DMS79 (cell line): ENCODE results near the gene CCDC93.
"Not testable (repeated sequence)": the region's sequence is repeated elsewhere in the genome, so short reads cannot be mapped to it uniquely, and the experiment has no call there.

Source experiments
- DNase-seq: peaks from one replicate; lab custom pipeline; 2025; lab: John Stamatoyannopoulos, UW

The CCDC93 gene

DNA sequence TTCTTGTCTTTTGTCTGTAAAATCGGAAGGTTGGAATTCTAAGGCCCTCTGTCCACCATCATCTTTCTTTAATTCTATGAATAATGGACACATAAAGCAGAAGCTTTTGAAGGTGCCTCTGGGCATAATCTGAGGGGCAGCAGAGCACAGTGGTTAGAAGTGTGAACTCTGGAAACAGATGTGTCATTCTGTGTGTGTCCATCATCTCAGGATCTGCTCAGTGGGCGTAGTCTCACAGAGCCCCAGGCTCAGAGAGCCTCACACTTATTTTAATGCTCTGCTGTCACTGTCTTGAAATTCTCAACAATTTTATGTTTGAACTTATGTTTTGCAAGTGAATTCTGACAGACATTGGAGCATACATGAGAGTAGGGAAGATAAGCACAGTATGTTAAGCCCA is 31.0 kb upstream of the CCDC93 start:
- DNase-seq: no peak

DNA sequence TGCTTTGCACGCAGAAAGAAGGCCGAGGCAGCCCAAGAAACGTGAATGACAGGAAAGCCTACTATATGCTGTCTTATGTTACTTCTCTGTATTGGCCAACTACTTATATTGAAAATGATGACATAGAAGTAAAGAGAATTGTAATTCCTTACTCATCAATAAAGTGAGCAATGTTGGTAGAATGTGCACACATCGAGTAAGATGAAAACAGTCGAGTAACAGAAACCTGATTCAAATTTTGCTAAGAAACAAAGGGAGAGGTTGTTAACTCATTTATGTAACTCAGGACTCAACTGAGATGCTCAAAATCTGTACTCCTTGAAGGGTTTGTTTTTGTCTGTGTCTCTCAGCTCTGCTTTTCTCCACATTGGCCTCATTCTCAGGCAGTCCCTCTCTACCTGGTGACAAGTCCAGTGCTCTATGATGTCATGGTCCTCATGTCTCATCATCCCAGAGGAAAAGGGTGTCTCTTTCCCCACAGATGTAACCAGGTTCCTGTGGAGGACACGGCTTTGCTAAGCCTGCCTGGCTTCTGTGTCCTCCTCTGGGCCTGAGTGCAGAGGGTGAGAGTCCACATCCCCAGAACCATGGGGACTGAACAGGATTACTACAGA is 30.3 kb upstream of the CCDC93 start:
- no peak for DNase-seq

DNA sequence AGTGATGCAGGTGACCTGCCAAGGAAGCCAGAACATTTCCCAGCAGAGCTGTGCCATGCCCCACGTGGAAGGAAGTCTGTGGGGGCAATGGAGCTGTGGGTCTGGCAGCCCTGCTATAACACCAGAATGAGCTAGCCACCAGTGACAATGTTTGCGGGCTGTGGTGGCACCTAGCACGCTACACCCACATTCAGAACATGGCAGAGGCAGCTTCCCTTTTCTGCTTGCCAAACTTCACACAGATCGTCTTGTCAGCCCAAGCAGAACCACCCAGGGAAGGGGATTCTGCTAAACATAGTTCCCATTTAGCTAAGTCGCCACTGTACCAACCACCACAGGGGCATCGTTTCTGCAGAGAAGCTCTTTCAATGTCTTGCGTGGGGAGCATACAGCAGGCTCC is 27.0 kb upstream of the CCDC93 start:
- no peak for DNase-seq

DNA sequence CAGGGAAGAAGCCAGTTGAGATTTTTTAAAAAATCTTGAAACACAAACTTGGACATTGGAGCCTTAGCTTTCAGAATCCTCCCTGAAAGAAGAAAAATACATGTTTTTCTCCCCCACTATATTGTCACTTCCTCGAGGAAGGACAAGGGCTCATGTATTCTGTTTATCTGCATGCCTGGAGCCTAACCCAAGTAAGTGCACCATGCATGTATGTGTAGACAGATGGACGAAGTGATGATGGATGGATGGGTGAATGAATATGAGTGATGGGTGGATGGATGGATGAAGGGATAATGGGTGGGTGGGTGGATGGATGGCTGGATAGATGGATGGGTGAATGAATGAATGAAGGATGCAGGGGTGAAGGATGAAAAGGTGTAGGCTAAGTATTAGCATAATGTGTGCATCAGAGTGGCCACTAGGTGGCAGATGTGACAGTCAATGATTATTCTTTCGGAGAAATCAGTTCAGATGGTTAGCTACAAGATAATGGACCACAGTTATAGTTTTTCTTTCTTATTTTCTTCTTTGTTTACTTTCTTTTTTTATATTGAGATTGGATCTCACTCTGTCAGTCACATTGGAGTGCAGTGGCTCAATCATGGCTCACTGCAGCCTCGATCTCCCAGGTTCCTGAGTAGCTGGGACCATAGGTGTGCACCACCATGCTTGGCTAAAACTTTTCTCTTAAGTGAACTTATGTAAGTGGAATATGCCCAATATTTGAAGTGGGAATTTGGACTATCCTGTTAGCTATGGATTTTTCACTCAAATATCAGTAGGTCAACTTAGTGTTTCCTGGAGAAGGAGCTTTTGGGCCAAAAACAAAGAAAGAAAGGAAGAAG is 18.5 kb upstream of the CCDC93 start:
- no peak for DNase-seq

DNA sequence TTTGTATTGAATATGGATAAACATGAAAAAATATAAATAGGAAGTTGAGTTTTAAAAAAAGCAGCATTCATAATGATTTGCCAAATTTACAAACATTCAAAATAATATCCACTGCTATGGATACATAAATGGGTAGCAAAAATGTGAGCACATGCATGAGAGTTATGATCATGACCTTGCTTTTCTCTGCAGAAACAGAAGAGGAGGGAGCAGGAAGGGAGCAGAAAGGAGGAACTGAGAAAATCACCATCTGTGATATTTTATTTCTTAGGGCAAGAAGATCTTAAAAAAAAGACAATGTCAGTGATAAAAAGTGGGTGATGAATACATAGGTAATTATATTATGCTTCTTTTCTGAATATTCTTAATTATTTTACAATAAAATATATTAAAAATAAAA is 17.7 kb upstream of the CCDC93 start:
- no peak for DNase-seq

DNA sequence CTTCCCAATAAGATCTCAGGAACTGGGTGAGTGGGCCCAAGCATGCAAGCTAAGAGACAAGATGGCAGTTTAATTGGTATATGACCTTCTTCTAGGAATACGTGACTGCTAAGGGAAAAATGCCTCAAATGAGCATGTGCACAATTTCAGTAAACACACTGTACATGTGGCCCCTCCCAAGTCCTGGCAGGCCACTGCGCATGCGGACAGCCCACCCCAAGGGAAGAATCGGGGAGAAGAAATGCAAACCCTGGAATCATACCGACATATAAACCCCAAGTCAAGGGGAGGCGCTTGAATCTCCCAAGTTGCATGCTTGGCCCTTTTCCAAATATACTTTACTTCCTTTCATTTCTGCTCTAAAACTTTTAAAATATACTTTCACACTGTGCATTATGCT is 15.2 kb upstream of the CCDC93 start:
- DNase-seq: no peak

DNA sequence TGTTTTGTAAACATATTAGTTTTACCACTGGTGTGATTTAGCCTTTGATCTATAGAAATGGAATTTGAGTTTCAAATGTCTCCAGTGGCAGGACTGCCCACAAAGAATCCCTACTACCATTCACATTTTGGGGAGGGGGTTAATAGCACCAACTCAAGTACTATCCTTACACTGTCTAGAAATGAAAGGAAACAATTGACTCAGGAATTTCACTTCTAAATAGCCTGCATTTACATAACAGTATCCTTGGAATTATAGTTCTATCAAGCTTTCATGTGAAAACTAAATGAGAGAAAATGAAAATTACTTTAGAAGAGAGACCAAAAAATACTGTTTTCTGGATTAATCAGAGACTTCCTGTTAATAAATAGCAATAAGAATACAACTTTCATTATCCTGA is 7.5 kb upstream of the CCDC93 start:
- DNase-seq: no peak

DNA sequence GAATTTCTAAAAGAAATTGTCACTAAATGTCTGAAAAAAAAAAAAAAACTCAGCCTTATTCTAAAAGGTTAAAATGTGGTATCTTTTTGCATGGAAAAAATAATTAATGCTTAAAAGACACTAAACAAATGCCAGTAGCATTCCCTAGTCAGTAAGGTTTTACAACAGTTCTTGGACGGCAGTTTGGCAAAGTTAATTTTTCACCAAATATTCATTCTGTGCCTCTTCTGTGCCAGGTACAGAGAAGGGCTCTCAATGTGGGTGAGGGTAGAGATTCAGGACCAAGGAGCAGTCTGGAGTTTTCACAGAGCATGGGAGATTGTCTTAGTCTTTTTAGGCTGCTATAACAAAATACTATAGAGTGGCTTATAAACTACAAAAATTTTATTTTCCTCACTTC is 6.0 kb upstream of the CCDC93 start:
- DNase-seq: no peak

DNA sequence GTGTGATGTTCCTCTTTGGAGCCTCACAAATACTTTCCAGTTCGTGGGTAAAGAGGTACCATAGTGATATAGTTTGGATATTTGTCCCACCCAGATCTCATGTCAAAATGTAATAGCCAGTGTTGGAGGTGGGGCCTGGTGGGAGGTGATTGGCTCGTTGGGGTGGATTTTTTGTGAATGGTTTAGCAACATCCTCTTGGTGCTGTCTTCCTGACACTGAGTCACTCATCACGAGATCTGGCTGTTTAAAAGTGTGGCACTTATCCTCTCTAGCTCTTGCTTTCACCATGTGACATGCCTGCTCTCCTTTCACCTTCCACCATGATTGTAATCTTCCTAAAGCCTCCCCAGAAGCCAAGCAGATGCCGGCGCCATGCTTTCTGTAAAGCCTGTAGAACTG is 3.0 kb upstream of the CCDC93 start:
- no peak for DNase-seq

DNA sequence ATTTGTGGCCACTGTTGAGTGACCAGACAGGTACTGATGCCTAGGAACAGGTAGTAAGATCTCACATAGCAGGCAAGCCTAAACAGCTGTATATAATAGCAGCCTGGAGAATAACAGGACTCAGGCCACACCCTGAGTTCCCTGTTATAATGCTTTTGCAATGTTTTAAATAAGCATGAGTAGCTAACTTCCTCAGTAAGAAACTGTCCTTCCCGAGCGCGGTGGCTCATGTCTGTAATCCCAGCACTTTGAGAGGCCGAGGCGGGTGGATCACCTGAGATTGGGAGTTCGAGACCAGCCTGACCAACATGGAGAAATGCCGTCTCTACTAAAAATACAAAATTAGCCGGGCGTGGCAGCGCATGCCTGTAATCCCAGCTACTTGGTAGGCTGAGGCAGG is 1.9 kb upstream of the CCDC93 start:
- DNase-seq: not testable (repeated sequence)

DNA sequence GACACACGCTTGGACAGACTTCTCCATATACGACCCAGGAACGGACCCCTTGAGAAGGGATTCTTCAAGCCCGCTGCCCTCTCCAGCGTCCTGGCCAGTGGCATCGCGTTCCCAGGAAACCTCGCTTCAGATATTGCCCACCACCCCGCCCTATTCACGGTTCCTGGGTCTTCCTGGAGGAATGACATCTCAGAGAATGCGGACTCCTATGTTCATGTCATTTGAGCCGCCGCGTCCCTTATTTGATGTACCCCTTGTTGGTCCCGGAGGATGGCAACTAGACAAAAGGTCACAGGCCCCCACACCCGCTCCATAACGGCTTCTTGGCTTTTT is 588 bp upstream of the CCDC93 start:
- DNase-seq: no peak

DNA sequence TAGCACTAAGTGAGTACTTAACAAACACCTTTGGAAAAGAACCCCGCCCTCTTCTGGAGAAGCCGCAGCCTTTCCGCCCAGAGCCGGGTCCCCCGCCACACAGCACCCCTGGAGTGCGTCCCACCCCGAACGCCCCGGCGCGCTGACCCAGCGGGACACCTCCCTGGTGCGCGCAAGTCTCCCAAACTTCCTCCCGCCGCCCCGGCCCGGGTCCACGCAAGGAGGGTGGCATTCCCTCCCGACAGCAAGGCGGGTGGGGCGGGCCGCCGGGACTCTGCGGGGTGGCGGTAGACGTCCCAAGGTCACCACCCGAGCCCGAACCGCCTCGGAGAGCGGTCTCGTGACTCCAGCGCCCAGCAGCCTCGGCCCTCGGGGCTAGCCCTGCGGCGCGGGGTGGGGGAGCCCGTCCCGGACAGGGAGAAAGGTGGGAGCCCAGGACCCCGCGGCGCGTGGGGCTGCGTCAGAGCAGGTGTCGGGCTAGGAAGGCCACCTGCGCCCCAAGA is 598 bp downstream of the CCDC93 start:
- no peak for DNase-seq

DNA sequence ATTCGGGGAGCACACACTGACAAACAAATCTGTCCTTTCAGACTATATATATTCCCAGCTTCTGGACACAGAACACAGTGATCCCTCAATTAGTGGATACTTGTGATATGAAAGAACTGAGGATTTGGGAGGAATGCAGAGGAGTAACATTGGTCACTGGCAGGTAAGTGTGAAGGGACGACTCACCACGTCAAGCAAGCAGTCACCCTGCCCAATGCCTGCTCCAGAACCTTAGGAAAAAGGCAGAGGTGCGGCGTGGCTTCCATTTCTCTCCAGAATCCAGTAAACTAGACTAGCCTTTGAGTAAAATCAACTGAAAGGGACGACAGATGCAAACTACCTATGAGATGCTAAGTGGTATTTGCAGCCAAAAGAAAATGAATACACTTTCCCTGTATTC is 1.1 kb downstream of the CCDC93 start:
- no peak for DNase-seq

DNA sequence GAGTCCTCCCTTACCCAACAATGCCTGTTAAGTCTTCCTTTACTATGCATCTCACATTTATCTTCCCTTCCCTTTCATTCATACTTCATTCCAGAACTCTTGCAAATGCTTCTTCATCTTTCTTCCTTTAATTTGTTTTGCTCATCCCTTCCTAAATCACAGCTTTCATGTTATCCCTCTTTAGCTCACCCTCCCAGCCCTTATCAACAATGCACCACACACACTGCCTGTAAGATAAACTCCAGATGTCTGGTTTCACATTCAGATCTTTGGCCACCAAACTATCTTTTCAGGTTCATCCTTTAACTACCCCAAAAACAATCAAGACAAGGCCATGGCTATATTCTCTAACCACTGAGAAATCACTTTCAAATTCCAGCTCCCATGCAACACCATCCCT is 3.4 kb downstream of the CCDC93 start:
- no peak for DNase-seq

DNA sequence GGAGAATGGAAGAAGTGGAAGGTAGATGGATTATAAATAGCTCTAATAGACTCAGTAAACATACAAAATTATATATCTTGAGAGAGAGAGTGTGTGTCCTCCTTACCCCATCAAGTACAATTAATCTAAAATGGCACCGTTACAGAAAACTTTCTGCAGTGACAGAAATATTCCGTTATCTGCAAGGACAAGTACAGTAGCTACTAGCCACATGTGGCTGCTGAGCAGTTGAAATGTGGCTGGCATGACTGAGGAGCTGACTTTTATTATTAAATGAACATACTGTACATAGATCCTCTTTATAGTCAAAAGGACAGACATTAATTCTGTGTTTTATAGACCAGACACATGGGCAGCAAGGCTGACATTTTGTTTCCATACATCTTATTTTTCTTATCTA is 7.0 kb downstream of the CCDC93 start:
- no peak for DNase-seq

DNA sequence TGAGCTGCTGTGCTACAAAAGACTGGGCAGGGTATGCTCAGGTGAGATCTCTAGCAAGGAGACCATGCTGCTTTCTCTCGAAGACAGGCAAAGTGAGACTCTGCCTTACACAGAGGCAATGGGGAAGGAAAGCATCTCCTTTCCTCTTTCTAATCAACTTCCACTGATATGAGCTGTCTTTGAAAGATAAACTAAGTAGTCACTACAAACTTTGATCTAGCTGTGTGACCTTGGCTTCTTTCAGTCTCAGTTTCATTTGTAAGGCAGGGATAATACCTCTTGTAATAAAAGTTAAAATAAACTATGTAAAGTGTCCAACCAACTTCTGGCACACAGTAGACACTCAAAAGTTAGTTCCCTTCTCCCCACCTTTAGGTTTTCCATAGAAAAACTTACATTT is 7.5 kb downstream of the CCDC93 start:
- no peak for DNase-seq

DNA sequence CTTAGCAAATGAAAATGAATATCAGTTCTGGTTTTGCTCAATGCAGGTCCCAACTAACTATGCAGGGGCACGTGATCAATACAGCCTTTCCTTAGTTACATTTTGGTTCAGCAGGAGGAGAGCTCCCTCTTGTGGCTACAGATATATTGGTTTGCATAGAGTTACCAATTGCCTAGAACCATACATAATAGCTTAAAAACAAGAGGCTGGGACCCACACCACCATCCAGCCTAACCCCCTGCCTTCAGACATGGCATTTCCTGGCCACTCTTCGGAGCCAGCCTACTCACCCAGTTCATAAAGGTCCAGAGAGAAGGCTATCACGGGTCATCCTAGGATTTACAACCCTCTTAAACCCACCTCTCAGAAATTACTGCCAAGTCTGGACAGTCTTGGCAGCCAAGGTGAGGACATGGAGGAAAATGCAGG is 10.5 kb downstream of the CCDC93 start:
- no peak for DNase-seq

DNA sequence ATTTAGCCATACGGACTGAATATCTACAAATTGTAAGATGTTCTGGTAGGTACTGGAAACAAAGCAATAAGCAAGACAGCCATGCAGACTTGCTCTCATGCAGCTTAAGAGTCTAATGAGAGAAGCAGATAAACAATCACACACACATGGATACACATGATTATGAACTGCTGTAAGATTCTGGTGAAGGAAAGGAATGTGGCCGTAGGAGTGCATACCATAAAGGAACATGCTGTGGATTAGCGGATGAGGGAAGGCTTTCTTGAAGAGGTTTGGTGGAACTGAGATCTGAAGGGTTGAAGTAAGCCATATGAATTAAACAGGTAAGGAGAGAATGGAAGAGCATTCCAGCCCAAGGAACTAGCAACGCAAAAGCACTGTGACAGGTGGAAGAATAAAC is 13.8 kb downstream of the CCDC93 start:
- DNase-seq: no peak

DNA sequence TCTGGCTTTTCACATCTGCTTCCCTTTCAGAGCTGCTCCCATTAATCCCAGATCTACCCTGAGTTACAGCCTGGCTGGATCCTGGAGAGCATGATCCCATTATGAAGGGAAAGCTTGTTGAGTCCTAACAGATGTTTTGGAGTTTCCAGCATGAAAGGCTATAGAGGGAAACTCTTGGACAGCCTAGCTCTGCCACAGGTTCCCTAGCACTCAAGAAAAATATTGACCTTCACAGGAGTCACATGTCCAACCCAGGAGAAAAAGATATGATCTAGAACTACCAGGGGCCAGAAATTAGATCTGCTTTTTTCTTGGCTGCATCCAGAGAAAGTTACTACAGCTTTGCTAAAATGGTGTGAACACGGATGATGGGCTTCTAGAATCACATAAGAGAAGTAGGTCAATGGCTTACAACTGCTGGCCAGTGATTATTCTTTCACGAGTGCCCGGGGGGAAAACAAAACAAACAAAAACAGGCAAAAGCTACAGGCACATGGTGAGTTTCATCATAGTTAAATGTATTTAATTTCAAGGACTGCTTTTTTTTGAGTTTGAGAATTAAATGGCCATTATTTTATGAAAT is 15.9 kb downstream of the CCDC93 start:
- no peak for DNase-seq

DNA sequence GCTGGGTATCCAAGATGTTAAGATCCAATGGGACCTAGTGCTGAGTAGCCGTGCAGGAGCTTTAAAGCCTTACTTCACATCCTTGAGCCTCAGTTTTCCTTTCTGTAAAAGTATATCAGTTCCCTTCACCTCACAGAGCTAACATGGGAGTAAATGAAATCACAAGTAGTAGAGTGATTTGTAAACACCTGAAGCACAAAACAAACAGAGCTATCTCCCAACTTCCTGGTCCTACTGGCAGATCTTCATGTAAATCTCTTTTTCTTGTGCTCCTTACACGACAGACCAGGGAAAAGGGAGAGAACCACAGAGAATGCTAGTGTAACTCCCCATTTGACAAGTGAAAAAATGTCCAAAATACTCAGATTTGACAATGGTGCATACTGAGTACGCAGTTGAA is 17.3 kb downstream of the CCDC93 start:
- no peak for DNase-seq

DNA sequence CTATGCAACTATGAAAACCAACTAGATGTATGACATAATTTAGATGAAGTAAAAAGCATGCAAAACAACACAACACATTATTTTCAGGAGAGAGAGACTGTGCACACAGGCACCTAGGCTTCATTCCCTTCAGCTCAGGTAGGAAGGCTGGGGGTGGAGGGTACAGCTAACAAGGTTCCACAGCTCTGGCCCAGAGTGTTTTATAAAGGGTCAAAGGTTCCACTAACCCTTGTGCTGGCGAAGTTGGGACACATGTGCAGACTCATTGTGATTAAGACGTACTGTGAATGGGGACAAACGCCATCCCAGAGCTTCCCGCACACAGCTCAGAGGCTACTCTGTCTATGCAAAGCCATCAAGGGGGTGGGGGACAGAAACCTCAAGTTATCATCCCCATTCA is 19.1 kb downstream of the CCDC93 start:
- DNase-seq: no peak

DNA sequence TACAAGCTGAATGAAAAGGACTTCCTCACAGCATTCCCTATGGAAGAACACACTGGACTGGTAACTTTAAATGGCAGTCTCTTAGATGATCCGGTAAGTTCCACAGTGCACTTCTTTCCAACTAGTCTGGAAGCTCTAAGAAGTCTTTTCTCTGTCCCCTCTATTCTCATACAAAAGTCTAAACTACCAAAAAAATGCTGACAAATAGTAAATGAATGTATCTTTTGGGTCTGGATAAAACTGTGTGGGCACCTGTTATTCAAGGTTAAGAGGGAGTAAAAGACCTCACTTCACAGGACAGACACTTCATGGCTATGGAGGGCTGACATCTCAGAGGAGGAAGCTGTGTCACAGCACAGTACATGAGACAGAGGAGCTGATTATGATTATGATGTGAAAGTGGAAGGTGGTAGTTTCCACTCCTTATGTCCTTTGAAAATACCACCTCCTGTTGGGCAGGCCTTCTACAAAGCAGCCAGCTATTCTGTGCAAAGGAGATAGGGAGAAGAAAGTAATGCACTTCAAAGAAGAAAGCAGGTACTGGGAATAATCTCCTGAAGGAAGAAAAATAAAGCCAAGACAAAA is 23.9 kb downstream of the CCDC93 start:
- no peak for DNase-seq

DNA sequence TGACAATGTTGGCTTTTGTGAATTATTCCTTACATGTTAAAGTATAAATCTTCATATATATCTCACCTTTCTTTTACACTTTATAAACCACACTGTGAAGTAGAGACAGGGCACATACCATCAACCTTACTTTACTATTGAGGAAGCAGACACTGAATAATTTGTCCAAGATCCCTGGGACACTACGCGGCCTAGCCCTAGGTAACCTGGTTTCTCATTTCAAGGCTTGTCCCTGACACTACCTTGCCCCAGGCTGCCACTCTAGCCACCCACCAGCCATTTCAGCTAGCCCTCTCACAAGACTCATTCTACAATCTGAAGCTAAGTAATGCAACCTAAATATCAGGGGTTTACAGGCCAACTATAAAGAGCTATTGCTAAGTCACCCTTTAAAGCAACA is 26.7 kb downstream of the CCDC93 start:
- DNase-seq: no peak
